K562 (cell line): Measurements from ENCODE around the gene TSGA10. TPM values are rescaled to one million over a fixed set of nuclear protein-coding genes. Genes with fewer than 3 reads are reported as not detected.
A peak's percentile ranks its signal among the peaks of the same experiment; 100 is the strongest.

Experiments used
- ATAC-seq: fragments of 200-7000 bp; cut with Tn5 transposase; 3 replicates; pipeline ENCODE4 v1.9.1; 2020; ENCODE audit warnings: moderate library complexity
- BruUV-seq: library from RNA; stranded (reverse); fragments of 400-500 nt; replicated peaks from 2 replicates; lab custom pipeline; 2021; lab: Mats Ljungman, UMichigan
- CTCF ChIA-PET: fragments of 300-600 bp; formaldehyde crosslinking; extraction: SDS; loops from one replicate; lab custom pipeline; 2021; ENCODE audit warnings: low intra/inter-chr PET ratio; lab: Yijun Ruan, JAX
- POLR2A ChIA-PET: fragments of 300-600, 350-650 bp; sonication (Branson Sonifier 250); formaldehyde crosslinking; extraction: SDS; loops from one replicate; lab custom pipeline; 2021; ENCODE audit warnings: antibody characterized with exemption, inconsistent platforms; lab: Yijun Ruan, JAX
- DNase-seq, 4 experiments: peaks; one replicate each; pipeline versions ENCODE4 v3.0.0 to v3.0.0-alpha.2; 2011 to 2018; ENCODE audit warnings: low spot score in 3 of 4, mixed read lengths in 3 of 4; ENCODE audit errors: extremely low read depth in 1 of 4
- FAIRE-seq: peaks from 2 replicates; lab custom pipeline; 2011; peaks lifted over from hg19 to GRCh38; lab: Jason Lieb, UNC
- H2AFZ ChIP-seq: 2 replicates; pipeline ENCODE4 v1.6.0; 2011; ENCODE audit warnings: low read depth, low read length, control low read depth, inconsistent platforms
- H3K27ac ChIP-seq: fragments of 200-600 bp; 3 replicates; pipeline ENCODE4 v1.8.0; 2011; ENCODE audit warnings: low read depth, mild to moderate bottlenecking, control low read depth, inconsistent platforms, low read length, moderate library complexity, mixed read lengths; ENCODE audit errors: extremely low read depth
- H3K27me3 ChIP-seq, 2 experiments: fragments of 300-600 bp in 1 of 2; 2 replicates in 1 of 2; 3 replicates in 1 of 2; pipeline versions ENCODE4 v1.6.0 to v1.8.0; 2011; ENCODE audit warnings: inconsistent platforms in 2 of 2, low read length in 2 of 2, mild to moderate bottlenecking in 1 of 2, mixed read lengths in 1 of 2, moderate library complexity in 1 of 2; ENCODE audit not compliant: control insufficient read depth in 2 of 2, insufficient read depth in 2 of 2
- H3K36me3 ChIP-seq: fragments of 300-600 bp; 3 replicates; pipeline ENCODE4 v1.8.0; 2011; ENCODE audit warnings: mild to moderate bottlenecking, low read length, inconsistent platforms; ENCODE audit not compliant: control insufficient read depth, insufficient read depth
- H3K4me1 ChIP-seq, 2 experiments: fragments of 200-600 bp in 1 of 2; replicated peaks in 1 of 2; 2 replicates in 1 of 2; 3 replicates in 1 of 2; pipeline versions ENCODE4 v1.5.1 to v1.8.0; 2011; ENCODE audit warnings: inconsistent platforms in 2 of 2, low read length in 2 of 2, mild to moderate bottlenecking in 1 of 2, mixed read lengths in 1 of 2, moderate library complexity in 1 of 2; ENCODE audit not compliant: control insufficient read depth in 2 of 2, insufficient read depth in 2 of 2
- H3K4me2 ChIP-seq: 2 replicates; pipeline ENCODE4 v1.6.1; 2011; ENCODE audit warnings: low read length, control low read depth, inconsistent platforms, mixed read lengths; ENCODE audit not compliant: insufficient read depth
- H3K4me3 ChIP-seq: fragments of 200-600 bp; sonication (generic), shearing (Covaris generic); 2 replicates; pipeline ENCODE4 v1.5.1; 2016; ENCODE audit warnings: control low read depth, inconsistent platforms
- H3K79me2 ChIP-seq: fragments of 200-600 bp; 3 replicates; pipeline ENCODE4 v1.8.0; 2011; ENCODE audit warnings: low read length, inconsistent platforms; ENCODE audit not compliant: control insufficient read depth, insufficient read depth
- H3K9ac ChIP-seq, 2 experiments: 2 replicates each; pipeline versions ENCODE4 v1.6.0 to v1.6.1; 2011; ENCODE audit warnings: low read depth in 2 of 2, low read length in 2 of 2, control low read depth in 1 of 2, inconsistent platforms in 1 of 2, mild to moderate bottlenecking in 1 of 2, mixed read lengths in 1 of 2; ENCODE audit not compliant: insufficient read depth in 1 of 2
- H3K9me1 ChIP-seq: one replicate; pipeline ENCODE4 v1.6.0; 2011; ENCODE audit warnings: inconsistent platforms, mild to moderate bottlenecking, low read length, moderate library complexity; ENCODE audit not compliant: control insufficient read depth, insufficient read depth
- H3K9me3 ChIP-seq: replicated peaks from 2 replicates; pipeline ENCODE4 v1.5.1; 2011; ENCODE audit warnings: low read depth, low read length, inconsistent platforms; ENCODE audit not compliant: control insufficient read depth, insufficient read depth
- H4K20me1 ChIP-seq: replicated peaks from 2 replicates; pipeline ENCODE4 v1.6.1; 2011; ENCODE audit warnings: low read length, inconsistent platforms, mixed read lengths; ENCODE audit not compliant: control insufficient read depth, insufficient read depth
- ARID4B ChIP-seq: sonication (generic); formaldehyde crosslinking; IDR thresholded peaks from 2 replicates; pipeline ENCODE4 v1.8.0; 2022; ENCODE audit warnings: mild to moderate bottlenecking, missing genetic modification reagents
- CREM ChIP-seq: IDR thresholded peaks from 2 replicates; pipeline ENCODE4 v1.6.1; 2014; ENCODE audit warnings: antibody characterized with exemption, low read depth
- JUN ChIP-seq, 2 experiments: sonication (generic) in 1 of 2; formaldehyde crosslinking in 1 of 2; IDR thresholded peaks; 2 replicates each; pipeline versions ENCODE4 v1.6.1 to v1.8.0; 2012 to 2022; ENCODE audit warnings: borderline replicate concordance in 2 of 2, mild to moderate bottlenecking in 2 of 2, improper control_type of control experiment in 1 of 2, low read depth in 1 of 2, low read length in 1 of 2, missing genetic modification reagents in 1 of 2
- RBFOX2 ChIP-seq: fragments of 200-400 bp; formaldehyde crosslinking; IDR thresholded peaks from 2 replicates; pipeline ENCODE4 v1.6.1; 2017; ENCODE audit warnings: low read depth, mild to moderate bottlenecking, low read length, moderate library complexity
- SMARCC2 ChIP-seq: fragments of 450-650 bp; IDR thresholded peaks from 2 replicates; pipeline ENCODE4 v1.6.1; 2017; ENCODE audit warnings: antibody characterized with exemption, moderate library complexity, mild to moderate bottlenecking, low read depth
- ZBTB7A ChIP-seq: IDR thresholded peaks from 2 replicates; pipeline ENCODE4 v1.6.1; 2011; ENCODE audit warnings: low read depth, mild to moderate bottlenecking, low read length, moderate library complexity, borderline replicate concordance; ENCODE audit not compliant: control insufficient read depth
- WGBS: fragments of 100-300 bp; shearing (Covaris generic); methylation state at CpG from one replicate; pipeline ENCODE4 v1.1.6; 2016; ENCODE audit warnings: low coverage, mixed read lengths; ENCODE audit not compliant: insufficient coverage; ENCODE audit errors: missing lambda C conversion rate; 5-methylcytosine and 5-hydroxymethylcytosine counted together
- in situ Hi-C: fragments of 300-500 bp; cut with MboI; formaldehyde crosslinking; loops from 4 replicates; pipeline ENCODE4 v1.15.0; 2018; ENCODE audit warnings: inconsistent platforms, mixed read lengths
- intact Hi-C: fragments of 100-400 bp; cut with micrococcal nuclease; formaldehyde crosslinking; loops from 2 replicates; pipeline ENCODE4 v1.14.2; 2022
- polyA plus RNA-seq, 8 experiments: library from polyadenylated mRNA; depleted of rRNA in 4 of 8; stranded (reverse) in 5 of 8; unstranded in 3 of 8; fragments of >200 nt; fragmentation: Nextera tagmentation in 2 of 8; fragmentation: Illumina TruSeq in 1 of 8; extraction: Ambion mirVana in 2 of 8; extraction: Trizol in 1 of 8; gene quantifications; 2 replicates each; pipeline versions ENCODE4 v1.2.1 to v1.2.3, GENCODE V29; 2011 to 2014; ENCODE audit warnings: inconsistent platforms in 1 of 8, missing spikeins in 1 of 8
- total RNA-seq, 7 experiments: library from RNA; depleted of rRNA in 6 of 7; stranded (reverse); fragments of >200 nt in 6 of 7; fragmentation: Illumina TruSeq in 2 of 7; extraction: Trizol in 2 of 7; gene quantifications; 2 replicates each; pipeline versions ENCODE4 v1.2.1 to v1.2.3, GENCODE V29; 2011 to 2021; ENCODE audit warnings: low replicate concordance in 1 of 7
- TF ChIP-seq, protein P1 (sequence below): fragments of 250-450 bp; sonication (Bioruptor Pico); IDR thresholded peaks from 2 replicates; pipeline ENCODE4 v1.4.0; 2020

TSGA10 gene
- total and polyA plus RNA-seq, 9 of the 15 experiments (the other 6 are each of a cell fraction or from before 2014, with no cell fraction given): 2.1 to 11.3 (median 3.2) TPM

DNA sequence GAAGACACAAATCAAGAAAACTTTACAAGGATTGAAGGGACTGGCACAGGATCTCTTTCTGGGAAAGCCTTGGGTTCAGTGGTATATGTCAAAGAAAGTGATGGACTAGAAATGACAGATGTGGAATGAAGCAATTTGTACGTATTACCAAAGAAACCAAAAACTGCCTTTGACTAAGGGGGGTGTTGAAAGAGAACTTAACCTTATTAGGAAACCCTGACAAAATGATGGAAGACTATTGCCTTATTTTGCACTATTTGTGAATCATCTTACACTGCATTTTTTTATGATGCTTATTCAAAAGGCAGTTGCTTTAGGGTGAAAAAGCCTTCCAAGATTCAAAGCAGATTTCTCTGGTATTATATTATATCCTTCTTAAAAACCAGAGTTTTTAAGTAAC lies 4.0 kb downstream of the TSGA10 start (continued):
- TF ChIP-seq, protein P1, sequence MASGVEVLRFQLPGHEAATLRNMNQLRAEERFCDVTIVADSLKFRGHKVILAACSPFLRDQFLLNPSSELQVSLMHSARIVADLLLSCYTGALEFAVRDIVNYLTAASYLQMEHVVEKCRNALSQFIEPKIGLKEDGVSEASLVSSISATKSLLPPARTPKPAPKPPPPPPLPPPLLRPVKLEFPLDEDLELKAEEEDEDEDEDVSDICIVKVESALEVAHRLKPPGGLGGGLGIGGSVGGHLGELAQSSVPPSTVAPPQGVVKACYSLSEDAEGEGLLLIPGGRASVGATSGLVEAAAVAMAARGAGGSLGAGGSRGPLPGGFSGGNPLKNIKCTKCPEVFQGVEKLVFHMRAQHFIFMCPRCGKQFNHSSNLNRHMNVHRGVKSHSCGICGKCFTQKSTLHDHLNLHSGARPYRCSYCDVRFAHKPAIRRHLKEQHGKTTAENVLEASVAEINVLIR (CRISPR knock-in tag): no peak

DNA sequence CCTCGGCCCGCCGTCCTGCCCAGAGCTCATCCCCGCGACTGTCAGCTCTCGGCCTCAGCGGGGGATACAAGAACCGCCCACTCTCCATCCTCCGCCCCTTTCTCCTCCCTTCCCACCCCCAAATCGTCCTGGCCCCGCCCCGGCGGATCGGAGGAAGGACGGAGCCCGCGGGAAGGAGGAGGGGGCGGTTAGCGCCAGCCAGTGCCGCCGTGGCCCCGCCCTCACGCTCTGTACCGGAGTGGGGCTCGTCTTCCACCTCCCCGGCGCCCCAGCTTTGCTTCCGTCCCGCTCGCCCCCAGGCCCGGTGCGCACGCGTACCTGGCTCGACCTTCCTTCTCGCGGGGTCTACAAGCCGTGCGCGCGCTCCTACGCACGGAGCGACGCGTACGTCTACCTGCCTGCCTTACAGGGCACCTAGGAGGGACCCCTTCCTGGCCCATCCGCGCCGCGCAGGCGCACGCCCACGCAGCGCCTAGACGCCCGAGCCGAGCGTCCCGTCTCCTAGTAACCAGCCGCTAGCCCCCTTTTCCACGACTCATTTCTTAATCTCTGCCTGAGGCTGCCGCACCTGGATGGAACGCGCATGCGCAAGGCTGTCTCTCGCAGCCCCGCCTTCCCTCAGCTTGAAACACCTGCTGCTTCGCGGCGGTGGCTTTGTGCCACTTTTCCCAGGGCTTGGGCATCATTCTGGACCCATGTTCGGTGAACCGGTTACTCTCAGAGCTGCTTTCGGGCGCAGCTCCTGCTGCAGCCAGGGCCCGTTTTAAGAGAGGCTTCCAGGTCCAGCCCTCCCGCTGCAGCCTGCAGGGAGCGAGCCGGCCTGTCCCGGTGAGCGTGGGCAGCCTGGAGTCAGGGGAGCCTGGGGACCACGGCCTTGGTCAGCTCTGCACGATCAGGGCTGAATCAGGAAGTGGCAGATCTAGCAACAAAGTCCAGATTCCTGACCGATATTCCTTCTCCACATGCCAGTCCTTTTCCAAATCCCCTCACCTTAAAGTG lies 13.3 kb downstream of the TSGA10 start, which contains the start of gene C2orf15:
Gene C2orf15 (plus strand): TSS at position 598 of the 999 bp plus-strand sequence. CDS start 8,852 bp downstream, outside the sequence.
- ChIA-PET POLR2A (interaction anchor here (0.8 to 1.7 kb wide), 4 partner anchors 12 to 27 kb away, joined by 3 to 8 read pairs (median 4); partner anchors contain the start of genes LIPT1 and TSGA10), CTCF (no interaction called here)
- Histone ChIP-seq H4K20me1 (no peaks in the 10 kb centered on the region), H3K9ac (peak within 1 kb of the TSS; percentile 42 to 93; a peak in 3 of 4 replicates), H3K79me2 (no peaks in the 10 kb centered on the region), H3K4me1 (peaks cover 0 to 17% of the 10 kb centered on the region in 2 experiments; a peak in 2 of 5 replicates), H3K4me2 (peak within 1 kb of the TSS; percentile 99), H3K4me3 (peak within 1 kb of the TSS; percentile 99), H3K27me3 (no peaks in the 10 kb centered on the region), H2AFZ (peak within 1 kb of the TSS; percentile 100), H3K27ac (peak within 1 kb of the TSS; percentile 52; the same call in 1 of the 3 replicates), H3K9me3 (no peaks in the 10 kb centered on the region), H3K36me3 (no peaks in the 10 kb centered on the region), H3K9me1 (no peaks in the 10 kb centered on the region)
- intact Hi-C loops (no loop called here), in situ Hi-C loops (no loop called here)
- no TSS peak for BruUV-seq
- ATAC-seq: peak; percentile 98
- WGBS: under 1% methylated on average over 56 of the region's 84 CpGs
- peak; percentile 75 for FAIRE-seq
- peak; percentile 91 to 93 (median 92) for DNase-seq
- TF ChIP-seq RBFOX2 (peak; percentile 66), CREM (0 out of 2 replicates have a peak, but pooled peaks have one; percentile 18), ARID4B (peak; percentile 68; the same call in 1 of the 2 replicates), ZBTB7A (peak; percentile 64; the same call in 1 of the 2 replicates), JUN (IDR thresholded peaks at IDR 0.05; ENCODE audit: borderline replicate concordance, low read depth, low read length) (no peak), JUN (CRISPR knock-in tag; IDR thresholded peaks at IDR 0.05; ENCODE audit: borderline replicate concordance) (0 out of 2 replicates have a peak, but pooled peaks have one; percentile 13), SMARCC2 (no peak)
